Measurements from ENCODE around the gene MYOZ3.

- TF ChIP-seq CTCF (IDR thresholded peaks at IDR 0.05; ENCODE audit: low read depth, low read length, missing input control) = no peak
- no peak for TF ChIP-seq SP1 (IDR thresholded peaks at IDR 0.05)
- TF ChIP-seq MAX (IDR thresholded peaks at IDR 0.05) = no peak
- TF ChIP-seq REST (IDR thresholded peaks at IDR 0.05) = no peak
- no peak for TF ChIP-seq JUND (IDR thresholded peaks at IDR 0.05)
- TF ChIP-seq HNF4G (IDR thresholded peaks at IDR 0.05) = no peak
- no peak for TF ChIP-seq TAF1 (conservative IDR thresholded peaks at IDR 0.05)
- TF ChIP-seq ZBTB33 (IDR thresholded peaks at IDR 0.05) = no peak
These were observed 17.9 kb upstream of the MYOZ3 start for GRCh38 chr5:150642991-150643710.

All from liver (tissue), 3 donors.